ENCODE data around the gene EDDM3A. TPM values are rescaled to one million over a fixed set of nuclear protein-coding genes. Genes with fewer than 3 reads are reported as not detected.

EDDM3A gene
- total and polyA plus RNA-seq, 2 of the 13 experiments (the other 11 are each of a cell fraction or from before 2014, with no cell fraction given) = not detected

DNA sequence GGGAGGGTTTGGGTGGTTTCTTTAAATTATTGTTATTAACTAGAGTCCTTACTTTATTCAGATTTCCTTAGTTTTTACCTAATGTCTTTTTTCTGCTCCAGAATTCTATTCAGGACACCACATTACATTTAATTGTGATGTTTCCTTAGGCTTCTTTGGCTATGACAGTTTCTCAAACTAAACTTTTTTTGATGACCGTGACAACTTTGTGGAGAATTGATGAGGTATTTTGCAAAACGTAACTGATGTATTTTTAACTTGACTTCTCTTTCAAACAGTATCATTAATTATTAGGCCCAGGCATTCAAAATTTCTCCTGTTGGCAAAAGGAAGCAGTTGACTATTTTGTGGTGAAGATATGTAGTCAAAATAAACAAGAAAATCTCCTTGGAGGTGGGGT lies 45.9 kb downstream of the EDDM3A start:
- Histone ChIP-seq H3K4me3 (replicated peaks in 1 of 3; ENCODE audit: insufficient read depth in 1 of 3, low read depth in 2 of 3, low read length in 3 of 3) (no peak overlapping the region), H3K36me3 (replicated peaks in 1 of 2; ENCODE audit: control insufficient read depth in 1 of 2, insufficient read depth in 2 of 2, low read length in 2 of 2) (no peaks in the 10 kb centered on the region), H2AFZ (ENCODE audit: low read length) (no peak overlapping the region), H3K4me1 (ENCODE audit: insufficient read depth, low read length) (no peaks in the 10 kb centered on the region), H3K9me3 (ENCODE audit: low read length) (no peaks in the 10 kb centered on the region), H3K9ac (ENCODE audit: insufficient read depth, low read depth, low read length) (no peak overlapping the region), H4K20me1 (ENCODE audit: insufficient read depth, low read length) (no peaks in the 10 kb centered on the region), H3K27ac (ENCODE audit: extremely low read length, insufficient read depth, low read length) (no peak overlapping the region), H3K79me2 (ENCODE audit: insufficient read depth, low read length) (no peaks in the 10 kb centered on the region), H3K27me3 (ENCODE audit: control insufficient read depth in 1 of 2, insufficient read depth in 2 of 2, low read length in 2 of 2) (no peaks in the 10 kb centered on the region), H3K4me2 (ENCODE audit: low read depth, low read length) (no peak overlapping the region)
- WGBS (ENCODE audit: low lambda C conversion rate) = 44% methylated on average over 2 of the region's 2 CpGs
- in situ Hi-C loops (cut with HindIII; ENCODE audit: extremely low pct_ligation_motif_present, low pct_unique_long_range_greater_than_20kb) = no loop called here
- ATAC-seq (no peak), FAIRE-seq (no peak), DNase-seq (ENCODE audit: low spot score) (no peak)
- ChIA-PET CTCF (ENCODE audit: low intra/inter-chr PET ratio, low total read pairs) (no interaction called here), POLR2A (no interaction called here)
- TF ChIP-seq CHD2 (IDR thresholded peaks at IDR 0.05; ENCODE audit: low read depth, low read length) = no peak
- TF ChIP-seq MAFK (conservative IDR thresholded peaks at IDR 0.05 in 1 of 2, IDR thresholded peaks at IDR 0.05 in 1 of 2; ENCODE audit: low read length in 2 of 2) = peak; percentile 52 to 69
- TF ChIP-seq ZSCAN31 (CRISPR knock-in tag; IDR thresholded peaks at IDR 0.05; ENCODE audit: low read depth) = no peak
- no peak for TF ChIP-seq EEA1 (CRISPR knock-in tag; IDR thresholded peaks at IDR 0.05; ENCODE audit: borderline replicate concordance)
- TF ChIP-seq TEAD2 (CRISPR knock-in tag; IDR thresholded peaks at IDR 0.05) = no peak
- no peak for TF ChIP-seq CEBPG (CRISPR knock-in tag; IDR thresholded peaks at IDR 0.05)
- TF ChIP-seq SNAI1 (CRISPR knock-in tag; IDR thresholded peaks at IDR 0.05; ENCODE audit: borderline replicate concordance) = no peak
- TF ChIP-seq ZNF570 (CRISPR knock-in tag; IDR thresholded peaks at IDR 0.05; ENCODE audit: borderline replicate concordance) = no peak
- peak; percentile 38; the same call in 1 of the 2 replicates for TF ChIP-seq MAFF (IDR thresholded peaks at IDR 0.05; ENCODE audit: low read depth, low read length)
- TF ChIP-seq, protein P1, sequence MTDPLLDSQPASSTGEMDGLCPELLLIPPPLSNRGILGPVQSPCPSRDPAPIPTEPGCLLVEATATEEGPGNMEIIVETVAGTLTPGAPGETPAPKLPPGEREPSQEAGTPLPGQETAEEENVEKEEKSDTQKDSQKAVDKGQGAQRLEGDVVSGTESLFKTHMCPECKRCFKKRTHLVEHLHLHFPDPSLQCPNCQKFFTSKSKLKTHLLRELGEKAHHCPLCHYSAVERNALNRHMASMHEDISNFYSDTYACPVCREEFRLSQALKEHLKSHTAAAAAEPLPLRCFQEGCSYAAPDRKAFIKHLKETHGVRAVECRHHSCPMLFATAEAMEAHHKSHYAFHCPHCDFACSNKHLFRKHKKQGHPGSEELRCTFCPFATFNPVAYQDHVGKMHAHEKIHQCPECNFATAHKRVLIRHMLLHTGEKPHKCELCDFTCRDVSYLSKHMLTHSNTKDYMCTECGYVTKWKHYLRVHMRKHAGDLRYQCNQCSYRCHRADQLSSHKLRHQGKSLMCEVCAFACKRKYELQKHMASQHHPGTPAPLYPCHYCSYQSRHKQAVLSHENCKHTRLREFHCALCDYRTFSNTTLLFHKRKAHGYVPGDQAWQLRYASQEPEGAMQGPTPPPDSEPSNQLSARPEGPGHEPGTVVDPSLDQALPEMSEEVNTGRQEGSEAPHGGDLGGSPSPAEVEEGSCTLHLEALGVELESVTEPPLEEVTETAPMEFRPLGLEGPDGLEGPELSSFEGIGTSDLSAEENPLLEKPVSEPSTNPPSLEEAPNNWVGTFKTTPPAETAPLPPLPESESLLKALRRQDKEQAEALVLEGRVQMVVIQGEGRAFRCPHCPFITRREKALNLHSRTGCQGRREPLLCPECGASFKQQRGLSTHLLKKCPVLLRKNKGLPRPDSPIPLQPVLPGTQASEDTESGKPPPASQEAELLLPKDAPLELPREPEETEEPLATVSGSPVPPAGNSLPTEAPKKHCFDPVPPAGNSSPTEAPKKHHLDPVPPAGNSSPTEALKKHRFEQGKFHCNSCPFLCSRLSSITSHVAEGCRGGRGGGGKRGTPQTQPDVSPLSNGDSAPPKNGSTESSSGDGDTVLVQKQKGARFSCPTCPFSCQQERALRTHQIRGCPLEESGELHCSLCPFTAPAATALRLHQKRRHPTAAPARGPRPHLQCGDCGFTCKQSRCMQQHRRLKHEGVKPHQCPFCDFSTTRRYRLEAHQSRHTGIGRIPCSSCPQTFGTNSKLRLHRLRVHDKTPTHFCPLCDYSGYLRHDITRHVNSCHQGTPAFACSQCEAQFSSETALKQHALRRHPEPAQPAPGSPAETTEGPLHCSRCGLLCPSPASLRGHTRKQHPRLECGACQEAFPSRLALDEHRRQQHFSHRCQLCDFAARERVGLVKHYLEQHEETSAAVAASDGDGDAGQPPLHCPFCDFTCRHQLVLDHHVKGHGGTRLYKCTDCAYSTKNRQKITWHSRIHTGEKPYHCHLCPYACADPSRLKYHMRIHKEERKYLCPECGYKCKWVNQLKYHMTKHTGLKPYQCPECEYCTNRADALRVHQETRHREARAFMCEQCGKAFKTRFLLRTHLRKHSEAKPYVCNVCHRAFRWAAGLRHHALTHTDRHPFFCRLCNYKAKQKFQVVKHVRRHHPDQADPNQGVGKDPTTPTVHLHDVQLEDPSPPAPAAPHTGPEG (CRISPR knock-in tag; IDR thresholded peaks at IDR 0.05) = no peak
- TF ChIP-seq DZIP1 (CRISPR knock-in tag; IDR thresholded peaks at IDR 0.05) = no peak
- no peak for TF ChIP-seq GZF1 (CRISPR knock-in tag; IDR thresholded peaks at IDR 0.05)
- TF ChIP-seq STAT5B (CRISPR knock-in tag; IDR thresholded peaks at IDR 0.05) = no peak
- intact Hi-C loops (cut with micrococcal nuclease; ENCODE audit: unreplicated experiment) = no loop called here
- no TSS peak for BruUV-seq (replicated peaks)
